Left cardiac atrium (tissue), 4 donors: ENCODE data around the gene ZNF878. TPM values are rescaled to one million over a fixed set of nuclear protein-coding genes. Genes with fewer than 3 reads are reported as not detected.
A peak's percentile ranks its signal among the peaks of the same experiment; 100 is the strongest.
"Not testable (repeated sequence)": the region's sequence is repeated elsewhere in the genome, so short reads cannot be mapped to it uniquely, and the experiment has no call there.

Source experiments
- ATAC-seq, 2 donors: fragments of 200-7000 bp; cut with Tn5 transposase; one replicate each; pipeline ENCODE4 v1.9.1; 2020; ENCODE audit warnings: mild to moderate bottlenecking in 2 of 2, moderate library complexity in 2 of 2
- DNase-seq: peaks from one replicate; pipeline ENCODE4 v3.0.0-alpha.2; 2020
- intact Hi-C, 2 donors: fragments of 100-400 bp; cut with DNase I; formaldehyde crosslinking; loops; one replicate each; pipeline versions ENCODE4 v1.14.1 to v1.15.1; 2022 to 2023
- long read RNA-seq: library from polyadenylated mRNA; unstranded; transcript quantifications from one replicate; pipeline ENCODE4 v2.0.0, GENCODE V29; 2021
- total RNA-seq, 2 donors: library from RNA; stranded (reverse); fragmentation: NEBNext Ultra II Directional; extraction: Animal tissue kit (Norgen Biotek cat#: 25700); gene quantifications; one replicate each; pipeline ENCODE4 v1.2.1, GENCODE V29; 2021
- donor health status: DM: no; HTN: yes; CAD: no.
- donor health status: DM: no; HTN: yes; CAD: no; lungs with severe emphysema.
- donor health status: DM: yes; HTN: yes; CAD: no.
- donor health status: Dilated cardiomyopathy.

ZNF878 gene
- total RNA-seq, result under 1 TPM; 0.29 to 0.73 TPM
- long read RNA-seq, result 0 reads

- DNase-seq, result peak; percentile 93
- peak; percentile 100 for ATAC-seq
- intact Hi-C loops, result loop anchor here in 1 of 2 donors (5.0 kb wide), 1 partner anchor 90 kb away; no protein-coding TSS in a partner anchor
Measured at GRCh38 chr19:12052497-12053169, at the start of gene ZNF878. TSS of gene ZNF878 (minus strand) at chr19:12052961. CDS start at chr19:12052801, 160 bp downstream.

GRCh38 chr19:12098040-12098439 is 45.3 kb upstream of the ZNF878 start:
- no peak for DNase-seq
- intact Hi-C loops, result no loop called here
- ATAC-seq, result no peak

GRCh38 chr19:12095111-12095790 is 42.5 kb upstream of the ZNF878 start:
- no peak for DNase-seq
- no peak for ATAC-seq
- intact Hi-C loops, result no loop called here

GRCh38 chr19:12093777-12094176 is 41.0 kb upstream of the ZNF878 start:
- DNase-seq (no peak), ATAC-seq (no peak)
- intact Hi-C loops, result no loop called here

GRCh38 chr19:12092956-12093355 is 40.2 kb upstream of the ZNF878 start:
- ATAC-seq (no peak), DNase-seq (no peak)
- intact Hi-C loops, result no loop called here

- ATAC-seq (peak; percentile 98 to 100), DNase-seq (peak; percentile 92)
- intact Hi-C loops, result no loop called here
Measured at GRCh38 chr19:12092065-12092867, 39.5 kb upstream of the ZNF878 start.

GRCh38 chr19:12090807-12091206 is 38.0 kb upstream of the ZNF878 start:
- DNase-seq, result peak; percentile 68
- peak; percentile 53 to 66 for ATAC-seq
- intact Hi-C loops, result loop anchor here in 1 of 2 donors (2.0 kb wide), 1 partner anchor 50 kb away; the partner anchor contains the start of gene ZNF20

GRCh38 chr19:12085074-12085818 is 32.5 kb upstream of the ZNF878 start:
- ATAC-seq (no peak), DNase-seq (no peak)
- intact Hi-C loops, result no loop called here

- DNase-seq, intact Hi-C loops, ATAC-seq: not testable (repeated sequence)
Measured at GRCh38 chr19:12083336-12083735, 30.6 kb upstream of the ZNF878 start.

- ATAC-seq (no peak), DNase-seq (no peak)
- intact Hi-C loops, result no loop called here
Measured at GRCh38 chr19:12077375-12077774, 24.6 kb upstream of the ZNF878 start.

- intact Hi-C loops, ATAC-seq, DNase-seq: not testable (repeated sequence)
Measured at GRCh38 chr19:12076331-12076730, 23.6 kb upstream of the ZNF878 start.

- ATAC-seq, result no peak
- DNase-seq, result no peak
- intact Hi-C loops, result no loop called here
Measured at GRCh38 chr19:12075538-12076139, 22.9 kb upstream of the ZNF878 start.

GRCh38 chr19:12064590-12065538 is 12.1 kb upstream of the ZNF878 start, which contains the start of gene ZNF844:
TSS of gene ZNF844 (plus strand) at chr19:12064731. CDS start at chr19:12064874, 143 bp downstream.
- DNase-seq (peak; percentile 98), ATAC-seq (peak; percentile 99)
- intact Hi-C loops, result loop anchor here in 1 of 2 donors (5.0 kb wide), 1 partner anchor 77 kb away; the partner anchor contains the start of gene ZNF20

GRCh38 chr19:12055784-12056183 is 3.0 kb upstream of the ZNF878 start:
- intact Hi-C loops, result no loop called here
- no peak for ATAC-seq

GRCh38 chr19:12052091-12052496 is 667 bp downstream of the ZNF878 start:
- ATAC-seq (peak in 1 of 2 donors; percentile 20), DNase-seq (no peak)
- intact Hi-C loops, result loop anchor here in 1 of 2 donors (5.0 kb wide), 1 partner anchor 90 kb away; no protein-coding TSS in a partner anchor

More at GRCh38 chr19:12055784-12056183, 3.0 kb upstream of the ZNF878 start:
- DNase-seq, result no peak

- intact Hi-C loops, result no loop called here
- ATAC-seq (no peak), DNase-seq (no peak)
Measured at GRCh38 chr19:12047868-12048267, 4.9 kb downstream of the ZNF878 start.

- intact Hi-C loops, result no loop called here
- DNase-seq, result no peak
- no peak for ATAC-seq
Measured at GRCh38 chr19:12043752-12044422, 8.9 kb downstream of the ZNF878 start.
